Measurements from ENCODE around the gene SORCS1.

The SORCS1 gene

DNA sequence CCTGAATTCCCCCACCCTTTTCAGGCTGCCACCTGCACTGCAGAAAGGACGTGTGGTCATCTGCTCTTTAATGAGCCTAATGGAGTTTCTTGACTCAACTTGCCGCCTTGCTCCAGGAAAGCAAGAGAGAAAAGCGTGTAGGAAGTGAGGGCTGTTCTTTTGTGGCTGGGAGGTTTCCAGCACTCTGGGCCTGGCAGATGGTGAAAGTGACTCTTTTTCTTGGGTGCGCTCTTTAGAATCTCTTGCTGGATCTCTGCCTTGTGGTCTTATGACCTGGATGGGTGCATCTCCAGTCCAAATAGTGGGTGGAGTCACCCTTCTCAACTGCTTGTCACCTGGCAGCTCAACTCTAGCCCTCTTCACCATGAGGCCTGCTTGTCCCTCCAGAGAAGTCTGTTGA lies 244.0 kb downstream of the SORCS1 start:
- no peak for DNase-seq (ENCODE audit: low read depth)
- H3K4me3 ChIP-seq (ENCODE audit: low read length): no peak overlapping the region
- TF ChIP-seq, protein P1, sequence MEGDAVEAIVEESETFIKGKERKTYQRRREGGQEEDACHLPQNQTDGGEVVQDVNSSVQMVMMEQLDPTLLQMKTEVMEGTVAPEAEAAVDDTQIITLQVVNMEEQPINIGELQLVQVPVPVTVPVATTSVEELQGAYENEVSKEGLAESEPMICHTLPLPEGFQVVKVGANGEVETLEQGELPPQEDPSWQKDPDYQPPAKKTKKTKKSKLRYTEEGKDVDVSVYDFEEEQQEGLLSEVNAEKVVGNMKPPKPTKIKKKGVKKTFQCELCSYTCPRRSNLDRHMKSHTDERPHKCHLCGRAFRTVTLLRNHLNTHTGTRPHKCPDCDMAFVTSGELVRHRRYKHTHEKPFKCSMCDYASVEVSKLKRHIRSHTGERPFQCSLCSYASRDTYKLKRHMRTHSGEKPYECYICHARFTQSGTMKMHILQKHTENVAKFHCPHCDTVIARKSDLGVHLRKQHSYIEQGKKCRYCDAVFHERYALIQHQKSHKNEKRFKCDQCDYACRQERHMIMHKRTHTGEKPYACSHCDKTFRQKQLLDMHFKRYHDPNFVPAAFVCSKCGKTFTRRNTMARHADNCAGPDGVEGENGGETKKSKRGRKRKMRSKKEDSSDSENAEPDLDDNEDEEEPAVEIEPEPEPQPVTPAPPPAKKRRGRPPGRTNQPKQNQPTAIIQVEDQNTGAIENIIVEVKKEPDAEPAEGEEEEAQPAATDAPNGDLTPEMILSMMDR (conservative IDR thresholded peaks at IDR 0.05; ENCODE audit: low read depth, low read length): no peak

DNA sequence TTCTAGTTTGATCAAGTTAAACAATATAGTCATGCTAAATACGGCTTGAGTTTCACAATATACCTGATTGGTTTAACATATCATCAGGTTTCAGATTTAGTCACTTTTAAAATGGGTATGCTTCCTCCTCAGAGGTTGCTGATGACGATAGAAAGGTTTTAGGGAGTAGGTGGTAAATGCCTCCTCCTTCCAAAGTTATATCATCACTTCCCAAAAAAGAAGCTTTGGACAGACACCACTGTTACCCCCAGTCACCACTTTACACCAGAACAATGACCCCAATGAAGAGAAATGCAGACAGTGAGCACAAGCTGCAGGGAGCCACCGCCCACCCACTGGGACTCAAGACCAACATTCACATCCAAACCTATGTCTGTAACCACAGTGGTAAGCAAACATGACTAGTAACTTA lies 244.6 kb downstream of the SORCS1 start:
- H3K4me3 ChIP-seq (ENCODE audit: low read length): no peak overlapping the region
- DNase-seq (ENCODE audit: low read depth): no peak
- TF ChIP-seq, protein P1 (conservative IDR thresholded peaks at IDR 0.05; ENCODE audit: low read depth, low read length): no peak

DNA sequence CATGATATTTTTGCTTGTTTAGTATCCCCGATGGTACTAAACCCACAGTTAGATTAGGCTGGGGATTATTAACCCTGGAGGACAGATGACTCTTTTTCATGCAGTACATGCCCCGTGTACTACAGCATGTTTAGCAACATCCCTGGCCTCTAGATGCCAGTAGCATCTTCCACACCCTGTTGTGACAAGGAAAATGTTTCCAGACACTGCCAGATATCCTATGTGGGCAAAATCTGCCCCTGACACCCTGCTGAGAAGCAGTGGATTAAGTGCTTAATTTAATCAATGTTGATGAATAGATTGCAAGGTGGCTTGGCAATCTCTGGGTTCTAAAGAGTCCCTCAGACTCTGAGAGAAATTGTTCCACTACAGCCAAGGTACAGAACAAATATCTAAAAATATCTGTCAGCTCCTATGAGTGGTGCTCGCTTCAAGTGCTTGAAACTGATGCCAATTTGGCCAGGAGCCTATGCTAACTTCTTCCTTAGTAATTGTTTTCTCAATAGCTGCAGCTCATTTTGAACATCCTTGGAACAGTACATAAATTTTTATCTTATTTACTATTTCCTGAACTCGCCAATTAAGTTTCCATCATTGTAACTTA lies 247.0 kb downstream of the SORCS1 start:
- no peak for DNase-seq (ENCODE audit: low read depth)
- TF ChIP-seq, protein P1 (conservative IDR thresholded peaks at IDR 0.05; ENCODE audit: low read depth, low read length): no peak
- H3K4me3 ChIP-seq (ENCODE audit: low read length): no peak overlapping the region

DNA sequence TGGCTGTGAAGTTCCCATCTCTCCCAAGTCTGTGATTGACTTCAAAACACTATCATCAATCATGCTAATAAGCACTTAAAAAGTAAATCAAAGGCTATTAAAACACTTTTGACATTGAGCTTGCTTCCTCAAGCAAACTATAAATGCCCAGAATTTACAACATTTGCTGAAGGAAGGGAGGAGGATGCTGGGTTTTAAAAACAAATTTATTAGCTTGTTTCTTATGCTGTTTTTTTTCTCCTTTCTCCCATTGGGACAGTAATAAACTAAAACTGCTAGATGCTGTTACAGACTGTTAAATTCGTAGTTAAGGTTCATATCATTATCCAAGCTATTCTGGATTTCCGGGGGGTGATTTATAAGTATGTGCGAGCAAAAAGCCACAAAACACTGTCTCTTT lies 250.5 kb downstream of the SORCS1 start:
- TF ChIP-seq, protein P1 (conservative IDR thresholded peaks at IDR 0.05; ENCODE audit: low read depth, low read length): no peak
- no peak overlapping the region for H3K4me3 ChIP-seq (ENCODE audit: low read length)
- no peak for DNase-seq (ENCODE audit: low read depth)

DNA sequence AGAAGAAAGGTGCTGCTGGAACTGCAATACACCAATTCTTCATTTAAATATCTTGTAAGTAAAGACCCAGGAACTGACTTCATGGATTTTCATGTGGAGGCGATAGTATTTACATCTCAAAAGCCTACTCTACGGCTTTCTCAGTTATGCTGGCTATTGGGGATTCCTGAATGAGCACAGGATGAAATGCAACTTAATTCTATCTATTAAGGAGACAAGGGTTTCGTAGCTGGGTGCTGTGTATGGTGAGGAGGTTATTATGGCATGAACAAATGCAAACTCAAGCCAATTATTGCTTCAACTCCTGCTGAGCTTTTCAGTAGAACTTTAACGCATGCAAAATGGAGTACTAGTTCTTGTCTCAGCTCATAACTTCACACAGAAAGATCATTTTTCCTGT lies 251.2 kb downstream of the SORCS1 start:
- H3K4me3 ChIP-seq (ENCODE audit: low read length): no peak overlapping the region
- no peak for DNase-seq (ENCODE audit: low read depth)
- TF ChIP-seq, protein P1 (conservative IDR thresholded peaks at IDR 0.05; ENCODE audit: low read depth, low read length): no peak

DNA sequence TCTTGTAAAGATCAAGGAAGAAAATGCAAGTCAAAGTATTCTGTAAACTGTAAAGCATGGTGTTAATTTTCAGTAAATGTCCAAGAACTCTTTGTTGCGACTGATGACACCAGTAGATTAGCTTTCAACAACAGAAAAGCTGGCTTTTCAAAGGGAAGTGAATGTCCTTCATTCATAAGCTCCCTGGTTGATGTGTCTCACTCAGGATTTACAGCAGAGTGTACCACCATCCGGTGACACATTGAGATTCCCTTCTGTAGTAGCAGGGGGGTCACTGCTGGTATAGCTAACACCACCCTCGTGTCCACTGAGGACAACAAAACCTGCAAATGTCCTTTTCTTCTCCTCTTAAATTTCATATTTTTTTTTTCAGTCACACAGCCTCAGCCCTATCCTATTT lies 253.4 kb downstream of the SORCS1 start:
- TF ChIP-seq, protein P1 (conservative IDR thresholded peaks at IDR 0.05; ENCODE audit: low read depth, low read length): no peak
- no peak for DNase-seq (ENCODE audit: low read depth)
- no peak overlapping the region for H3K4me3 ChIP-seq (ENCODE audit: low read length)

DNA sequence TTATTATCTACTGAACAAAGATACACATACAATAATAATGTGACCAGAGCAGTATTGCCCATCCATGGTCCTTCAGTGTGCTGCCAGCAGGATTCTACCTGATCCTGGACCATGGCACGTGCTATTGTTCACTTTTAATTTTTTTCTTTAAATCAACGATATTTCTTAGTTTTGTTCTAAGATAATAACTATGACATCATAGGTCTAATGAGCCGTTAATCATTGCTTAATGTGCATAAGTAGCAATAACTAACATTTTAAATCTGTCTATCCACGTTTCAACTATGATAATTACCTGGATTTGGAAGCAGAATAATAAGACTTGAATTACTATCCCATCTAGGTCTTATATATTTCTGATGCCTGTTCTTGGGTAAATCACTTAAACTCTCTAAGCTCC lies 253.8 kb downstream of the SORCS1 start:
- TF ChIP-seq, protein P1 (conservative IDR thresholded peaks at IDR 0.05; ENCODE audit: low read depth, low read length): no peak
- H3K4me3 ChIP-seq (ENCODE audit: low read length): no peak overlapping the region
- DNase-seq (ENCODE audit: low read depth): no peak

All from retinal pigment epithelial cell (primary cell).